ENCODE data around the gene AKAP5.

- no peak for TF ChIP-seq CTCF (IDR thresholded peaks at IDR 0.05; ENCODE audit: insufficient read depth, low read depth, low read length)
- TF ChIP-seq EZH2 (IDR thresholded peaks at IDR 0.05; ENCODE audit: insufficient read depth, low read length): no peak
These were observed 48.9 kb upstream of the AKAP5 start for GRCh38 chr14:64416348-64416932.

Measured in astrocyte (in vitro differentiated cells and primary cell).